ENCODE results near the gene SHISA8.
A peak's percentile ranks its signal among the peaks of the same experiment; 100 is the strongest.
"Not testable (repeated sequence)": the region's sequence is repeated elsewhere in the genome, so short reads cannot be mapped to it uniquely, and the experiment has no call there.

The SHISA8 gene

GRCh38 chr22:41915035-41915785 is at the start of gene SHISA8:
TSS of gene SHISA8 (minus strand) at chr22:41915074. CDS start at chr22:41914667, 407 bp downstream.
- DNase-seq, result peak; percentile 47

DNA sequence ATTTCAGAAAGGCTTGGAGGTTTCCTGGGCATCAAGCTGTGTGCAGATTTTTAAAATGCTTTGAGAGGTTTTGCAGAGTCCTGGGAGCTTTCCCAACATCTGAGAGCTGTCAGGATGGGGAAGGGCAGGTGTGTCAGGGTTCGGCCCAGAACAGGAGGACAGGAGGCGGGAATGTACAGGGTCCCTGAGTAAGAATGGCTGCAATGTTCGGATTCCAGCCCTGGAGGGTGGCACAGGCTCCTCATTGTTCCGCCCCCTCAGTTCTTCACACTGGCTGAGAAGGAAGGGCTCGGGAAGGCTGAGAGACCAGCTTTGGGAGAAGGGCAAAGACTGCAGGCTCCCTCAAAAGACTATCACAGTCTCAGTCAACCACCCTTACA is 49.2 kb upstream of the SHISA8 start:
- no peak for DNase-seq

DNA sequence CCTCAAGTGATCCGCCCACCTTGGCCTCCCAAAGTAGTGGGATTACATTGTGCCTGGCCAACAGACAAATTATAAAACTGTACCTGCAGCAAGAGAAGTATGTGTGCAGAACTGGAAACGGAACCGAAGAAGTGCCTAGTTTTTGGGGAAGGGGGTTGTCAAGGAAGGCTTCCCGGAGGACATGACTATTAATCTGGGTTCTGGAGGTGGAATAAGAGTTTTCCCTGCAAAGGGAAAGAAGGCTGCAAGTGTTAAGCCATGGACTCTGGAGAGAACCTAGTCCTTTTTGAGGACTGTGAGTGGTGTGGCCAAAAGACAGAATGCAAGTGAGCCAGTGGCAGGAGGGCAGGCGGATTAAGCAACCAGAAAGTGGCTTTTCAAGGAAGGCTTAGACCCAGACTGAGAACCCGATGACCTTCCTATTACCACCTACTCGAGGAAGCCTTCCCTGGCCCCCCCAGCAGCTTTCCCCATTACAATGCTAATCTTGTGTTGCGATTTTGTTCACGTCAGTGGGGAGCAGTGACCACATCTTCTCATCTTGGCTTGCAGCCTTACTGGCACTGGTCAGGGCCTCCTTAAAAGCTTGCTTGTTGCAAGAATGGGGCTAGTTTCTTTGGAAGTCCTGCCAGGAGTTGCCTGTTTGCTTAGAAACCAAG is 48.7 kb upstream of the SHISA8 start:
- no peak for DNase-seq

DNA sequence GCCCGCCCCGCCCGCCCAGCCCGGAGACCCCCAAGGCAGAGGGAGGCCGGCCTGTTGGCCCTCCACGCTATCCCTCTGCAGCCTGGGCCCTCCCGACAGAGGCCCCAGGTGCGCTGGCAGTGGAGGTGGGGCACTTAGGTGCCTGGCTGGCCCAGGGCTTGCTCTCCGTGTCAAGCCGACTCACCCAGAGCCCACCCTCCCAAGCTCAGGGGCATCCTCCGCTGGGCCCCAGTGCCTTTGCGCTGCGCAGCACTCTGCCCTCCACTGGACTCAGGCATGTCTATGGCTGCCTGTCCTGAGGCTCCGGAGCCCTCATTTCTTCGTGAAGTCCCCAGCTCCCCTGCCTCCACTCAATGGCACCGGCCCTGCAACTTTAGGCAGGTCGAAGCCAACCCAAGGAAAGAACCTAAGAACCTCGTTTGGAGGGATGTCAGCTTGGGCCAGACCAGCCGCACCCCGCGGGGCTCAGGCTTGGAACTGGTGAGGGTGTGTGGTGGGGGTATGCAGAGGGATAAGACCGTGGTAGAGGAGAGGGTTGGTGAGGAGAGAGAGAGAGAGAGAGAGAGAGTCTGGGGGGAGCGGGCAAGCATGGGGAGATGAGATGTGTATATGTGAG is 43.2 kb upstream of the SHISA8 start:
- no peak for DNase-seq

GRCh38 chr22:41952713-41953112 is 37.8 kb upstream of the SHISA8 start:
- no peak for DNase-seq

GRCh38 chr22:41951898-41952474 is 37.1 kb upstream of the SHISA8 start, which contains the start of gene SMIM45:
TSS of gene SMIM45 (plus strand) at chr22:41952150.
- no peak for DNase-seq

GRCh38 chr22:41949297-41949965 is 34.6 kb upstream of the SHISA8 start:
- no peak for DNase-seq

DNA sequence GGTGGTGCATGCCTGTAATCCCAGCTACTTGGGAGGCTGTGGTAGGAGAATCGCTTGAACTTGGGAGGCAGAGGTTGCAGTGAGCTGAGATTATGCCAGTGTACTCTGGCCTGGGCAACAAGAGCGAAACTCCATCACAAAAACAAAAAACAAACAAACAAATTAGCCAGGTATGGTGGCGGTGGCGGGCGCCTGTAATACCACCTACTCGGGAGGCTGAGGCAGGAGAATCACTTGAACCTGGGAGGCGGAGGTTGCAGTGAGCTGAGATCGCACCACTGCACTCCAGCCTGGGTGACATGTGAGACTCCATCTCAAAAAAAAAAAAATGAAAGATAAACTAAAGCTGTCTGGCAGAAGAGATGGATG is 34.0 kb upstream of the SHISA8 start:
- DNase-seq, result not testable (repeated sequence)

- DNase-seq, result no peak
These were observed 33.3 kb upstream of the SHISA8 start for GRCh38 chr22:41948142-41948541.

DNA sequence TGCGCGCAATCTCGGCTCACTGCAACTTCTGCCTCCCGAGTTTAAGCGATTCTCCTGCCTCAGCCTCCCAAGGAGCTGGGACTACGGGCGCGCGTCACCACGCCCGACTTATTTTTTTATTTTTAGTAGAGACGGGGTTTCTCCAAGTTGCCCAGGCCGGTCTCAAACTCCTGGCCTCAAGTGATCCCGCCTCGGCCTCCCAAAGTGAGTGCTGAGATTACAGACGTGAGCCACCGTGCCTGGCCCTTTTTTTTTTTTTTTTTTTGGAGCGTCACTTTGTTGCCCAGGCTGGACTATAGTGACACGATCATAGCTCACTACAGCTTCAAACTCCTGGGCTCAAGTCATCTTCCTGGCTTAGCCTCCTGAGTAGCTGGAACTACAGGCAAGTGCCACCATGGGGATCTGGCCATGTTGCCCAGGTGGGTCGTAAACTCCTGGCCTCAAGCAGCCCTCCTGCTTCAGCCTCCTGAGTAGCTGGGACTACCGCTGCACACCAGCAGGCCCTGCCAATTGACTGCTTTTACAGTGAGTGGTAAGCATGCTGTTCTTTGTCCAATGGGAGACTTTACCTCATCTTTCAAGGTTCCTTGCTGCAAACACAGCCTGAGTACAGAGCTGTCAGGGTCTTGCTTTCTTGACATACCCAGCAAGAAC is 32.7 kb upstream of the SHISA8 start:
- DNase-seq, result no peak

GRCh38 chr22:41946629-41947423 is 32.0 kb upstream of the SHISA8 start, which contains the start of gene CENPM:
TSS of gene CENPM (minus strand) at chr22:41947152. CDS start at chr22:41947076, 76 bp downstream.
- DNase-seq, result peak; percentile 98

DNA sequence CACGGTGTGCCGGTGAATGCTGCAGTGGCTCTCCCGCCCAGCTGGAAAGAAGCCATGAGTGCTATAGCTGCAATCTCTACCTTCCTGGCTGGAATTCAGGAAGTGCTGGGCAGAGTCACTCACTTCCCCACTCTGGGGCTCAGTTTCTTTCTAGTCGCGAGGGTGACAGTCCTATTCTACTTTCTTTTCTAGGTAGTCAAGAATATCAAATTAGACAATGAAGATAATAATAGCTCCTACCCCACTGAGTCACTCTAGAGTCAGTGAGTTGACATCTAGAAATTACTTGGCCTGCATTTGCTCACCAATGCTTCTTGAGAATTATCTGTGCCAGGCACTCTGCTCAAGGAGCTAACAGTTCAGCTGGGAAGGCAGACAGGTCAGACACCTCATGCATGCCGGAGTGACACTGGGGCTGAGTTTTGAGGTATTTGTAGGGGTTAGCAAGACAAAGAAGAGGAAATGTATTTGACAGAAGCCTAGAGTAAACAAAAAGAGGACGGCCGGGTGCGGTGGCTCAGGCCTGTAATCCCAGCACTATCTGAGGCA is 28.9 kb upstream of the SHISA8 start:
- DNase-seq, result no peak

DNA sequence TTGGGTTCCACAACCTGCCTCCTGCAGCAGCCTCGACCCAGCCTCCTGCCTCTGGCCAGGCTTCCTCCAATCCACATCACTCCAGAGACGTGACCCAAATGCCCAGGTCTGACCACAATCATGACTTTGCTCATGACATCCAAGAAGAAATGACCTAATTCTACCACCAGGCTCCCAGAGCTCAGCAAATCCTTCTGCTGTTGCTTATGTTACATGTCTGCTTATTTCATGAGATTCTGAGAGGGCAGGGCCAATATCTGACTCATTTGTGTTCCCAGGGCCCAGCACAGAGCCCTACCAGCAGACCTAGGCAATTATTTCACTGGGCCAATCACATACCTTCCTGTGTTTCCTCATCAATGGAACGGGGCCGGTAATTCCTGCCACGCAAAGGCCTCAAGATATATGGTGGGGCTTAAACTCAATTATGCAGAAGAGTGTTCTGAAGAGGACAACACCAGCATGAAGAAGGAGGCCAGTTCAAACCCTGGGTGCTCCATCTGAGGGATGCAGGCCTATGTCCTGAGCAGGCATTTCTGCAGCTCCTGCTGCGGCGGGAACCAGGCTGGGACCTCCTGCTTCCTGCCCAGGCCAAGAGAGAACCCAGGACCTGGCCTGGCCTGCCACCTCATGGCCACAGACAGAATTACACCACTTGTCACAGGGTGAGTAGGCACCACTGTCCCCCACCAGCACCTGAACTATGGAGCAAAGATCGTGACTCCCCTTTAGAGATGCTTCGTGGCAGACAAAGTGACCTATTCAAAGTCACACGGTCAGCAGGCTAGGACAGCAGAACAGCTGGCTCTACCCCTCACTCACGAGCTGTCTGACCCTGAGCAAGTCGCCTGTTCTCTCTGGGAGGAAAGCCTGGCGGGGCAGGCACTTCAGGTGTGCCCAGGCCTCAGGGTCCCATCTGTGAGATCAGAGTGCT is 26.2 kb upstream of the SHISA8 start:
- DNase-seq, result peak; percentile 90

DNA sequence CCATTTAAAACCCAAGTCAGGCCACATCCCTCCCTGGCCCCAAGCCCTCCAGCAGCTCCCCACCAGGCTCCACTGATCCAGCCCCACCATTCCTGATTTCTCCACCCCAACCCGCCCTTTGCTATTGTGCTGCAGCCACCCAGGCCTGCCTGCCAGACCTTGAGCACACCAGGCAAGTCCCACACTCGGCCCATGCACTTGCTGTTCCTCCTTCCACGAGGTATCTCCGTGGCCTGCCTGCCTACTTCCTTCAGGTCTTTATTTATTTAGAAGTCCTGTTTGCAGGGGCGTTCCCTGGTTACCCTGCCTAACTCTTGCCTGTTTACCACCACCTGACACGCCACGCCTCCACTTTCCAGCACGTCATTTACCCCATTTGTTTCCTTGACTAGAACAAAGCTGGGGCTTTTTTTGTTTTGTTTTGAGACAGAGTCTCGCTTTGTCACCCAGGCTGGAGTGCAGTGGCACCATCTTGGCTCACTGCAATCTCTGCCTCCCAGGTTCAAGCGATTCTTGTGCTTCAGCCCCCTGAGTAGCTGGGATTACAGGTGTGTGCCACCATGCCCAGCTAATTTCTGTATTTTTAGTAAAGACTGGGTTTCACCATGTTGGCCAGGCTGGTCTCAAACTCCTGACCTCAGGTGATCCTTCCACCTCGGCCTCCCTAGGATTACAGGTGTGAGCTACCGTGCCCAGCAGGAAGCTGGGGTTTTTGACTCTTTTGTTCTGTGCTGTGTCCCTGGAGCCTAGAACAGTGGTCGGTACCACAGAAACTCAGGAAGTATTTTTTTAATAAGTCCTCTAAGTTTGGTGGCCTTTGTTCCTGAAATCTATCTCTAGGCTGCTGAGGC is 25.3 kb upstream of the SHISA8 start:
- DNase-seq, result peak; percentile 96

- no peak for DNase-seq
These were observed 22.0 kb upstream of the SHISA8 start for GRCh38 chr22:41936894-41937169.

DNA sequence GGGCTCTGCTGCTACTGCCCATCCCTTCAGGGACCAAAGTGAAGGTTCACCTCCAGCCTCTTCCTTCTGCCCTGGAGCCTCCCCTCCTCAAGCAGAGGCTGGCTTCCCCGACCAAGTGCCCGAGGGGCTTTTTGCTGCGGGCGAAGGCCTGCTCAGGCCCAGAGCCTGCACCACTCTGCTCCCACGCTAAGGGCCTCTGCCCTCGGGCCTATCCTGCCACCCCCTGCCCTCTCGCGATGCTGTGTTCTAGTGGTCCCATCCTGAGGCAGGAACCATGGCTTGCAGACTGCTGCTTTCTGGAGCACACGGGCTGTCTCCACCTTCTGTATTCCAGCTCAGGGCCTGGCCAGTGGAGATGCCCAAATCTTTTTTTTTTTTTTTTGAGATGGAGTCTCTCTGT is 20.6 kb upstream of the SHISA8 start:
- no peak for DNase-seq

DNA sequence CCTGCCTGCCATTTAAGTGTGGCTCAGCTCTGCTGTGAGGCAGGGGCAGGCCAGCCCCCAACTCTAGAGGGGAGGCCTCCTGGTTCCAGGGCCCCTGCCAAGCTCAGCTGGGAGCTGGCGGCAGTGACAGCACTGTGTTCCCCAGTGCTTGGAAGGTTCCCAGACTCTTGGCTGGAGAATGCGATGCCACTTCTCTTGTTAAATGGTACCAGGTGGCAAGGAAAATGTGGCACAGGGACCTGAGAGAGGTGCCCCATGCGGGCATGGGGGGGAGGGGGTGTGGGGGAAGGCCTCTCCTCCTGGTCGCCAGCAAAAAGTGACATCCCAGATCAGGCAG is 20.1 kb upstream of the SHISA8 start:
- no peak for DNase-seq

- DNase-seq, result no peak
These were observed 19.6 kb upstream of the SHISA8 start for GRCh38 chr22:41934284-41935014.

Measured in activated CD4-positive, alpha-beta T cell treated with anti-CD3 and anti-CD28 coated beads, Interleukin-2, Interleukin-6, amounts not matched to agents 100 ng/mL and 50 ng/mL, durations not matched to agents 16 hours and 8 hours (primary cell).